Measurements from ENCODE around the gene CCDC106.

DNA sequence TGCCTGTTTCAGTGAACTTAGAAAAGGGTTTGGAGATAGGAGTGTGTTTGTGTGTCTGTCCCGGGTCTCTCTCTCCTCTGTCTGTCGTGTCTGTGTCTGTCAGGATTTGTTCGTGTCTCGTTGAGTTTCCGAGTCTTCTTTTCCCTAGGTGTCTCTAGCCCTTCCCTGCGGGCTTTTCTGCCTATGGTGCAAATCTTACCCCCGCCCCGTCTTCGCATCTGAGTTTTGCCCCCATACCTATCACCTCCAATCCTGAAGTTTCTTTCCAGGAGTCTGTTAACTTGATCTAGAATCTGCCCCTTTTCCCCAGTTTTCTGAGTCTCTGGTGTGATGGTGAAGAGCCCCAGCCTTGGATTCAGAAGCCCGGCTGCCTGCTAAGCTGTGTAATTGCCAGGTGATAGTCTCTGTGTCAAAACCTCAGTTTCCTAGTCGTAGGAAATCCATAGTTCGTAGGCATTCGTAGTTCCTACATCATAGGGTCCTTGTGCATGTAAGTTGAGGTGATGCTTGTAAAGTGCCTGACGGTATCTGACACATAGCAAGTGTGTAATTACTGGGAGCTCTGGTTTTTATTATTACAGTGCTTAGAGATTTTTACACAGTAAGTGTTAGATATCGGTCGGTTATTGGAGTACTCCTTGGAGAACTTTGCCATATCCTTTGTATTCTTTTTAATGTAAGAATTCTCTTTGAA is 27.8 kb downstream of the CCDC106 start:
- TF ChIP-seq, protein P1, sequence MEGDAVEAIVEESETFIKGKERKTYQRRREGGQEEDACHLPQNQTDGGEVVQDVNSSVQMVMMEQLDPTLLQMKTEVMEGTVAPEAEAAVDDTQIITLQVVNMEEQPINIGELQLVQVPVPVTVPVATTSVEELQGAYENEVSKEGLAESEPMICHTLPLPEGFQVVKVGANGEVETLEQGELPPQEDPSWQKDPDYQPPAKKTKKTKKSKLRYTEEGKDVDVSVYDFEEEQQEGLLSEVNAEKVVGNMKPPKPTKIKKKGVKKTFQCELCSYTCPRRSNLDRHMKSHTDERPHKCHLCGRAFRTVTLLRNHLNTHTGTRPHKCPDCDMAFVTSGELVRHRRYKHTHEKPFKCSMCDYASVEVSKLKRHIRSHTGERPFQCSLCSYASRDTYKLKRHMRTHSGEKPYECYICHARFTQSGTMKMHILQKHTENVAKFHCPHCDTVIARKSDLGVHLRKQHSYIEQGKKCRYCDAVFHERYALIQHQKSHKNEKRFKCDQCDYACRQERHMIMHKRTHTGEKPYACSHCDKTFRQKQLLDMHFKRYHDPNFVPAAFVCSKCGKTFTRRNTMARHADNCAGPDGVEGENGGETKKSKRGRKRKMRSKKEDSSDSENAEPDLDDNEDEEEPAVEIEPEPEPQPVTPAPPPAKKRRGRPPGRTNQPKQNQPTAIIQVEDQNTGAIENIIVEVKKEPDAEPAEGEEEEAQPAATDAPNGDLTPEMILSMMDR (IDR thresholded peaks at IDR 0.05; ENCODE audit: low read length): no peak
- TF ChIP-seq EZH2phosphoT487 (IDR thresholded peaks at IDR 0.05; ENCODE audit: low read length): no peak

All from MM.1S (cell line).